Activated CD8-positive, alpha-beta T cell treated with anti-CD3 and anti-CD28 coated beads for 36 hours (primary cell): ENCODE data around the gene SLC22A23. TPM values are rescaled to one million over a fixed set of nuclear protein-coding genes. Genes with fewer than 3 reads are reported as not detected.
"Not testable (repeated sequence)": the region's sequence is repeated elsewhere in the genome, so short reads cannot be mapped to it uniquely, and the experiment has no call there.

Experiments
- ATAC-seq: fragments of 200-7000 bp; cut with Tn5 transposase; one replicate; pipeline ENCODE4 v1.10.0; 2021; ENCODE audit warnings: mild to moderate bottlenecking, moderate library complexity
- CTCF ChIA-PET: fragments of 350-600 bp; sonication (Branson Sonifier 250); formaldehyde crosslinking; loops from one replicate; lab custom pipeline; 2021; ENCODE audit warnings: antibody characterized with exemption; lab: Charles Lee
- POLR2A ChIA-PET: fragments of 350-600 bp; sonication (Branson Sonifier 250); formaldehyde crosslinking; loops from one replicate; lab custom pipeline; 2021; ENCODE audit warnings: antibody characterized with exemption; lab: Charles Lee
- DNase-seq: peaks from one replicate; pipeline ENCODE4 v3.0.0-alpha.2; 2020
- H3K27ac Mint-ChIP-seq: one replicate; pipeline ENCODE4 v1.8.0; 2021; ENCODE audit warnings: mild to moderate bottlenecking, mixed read lengths
- H3K27me3 Mint-ChIP-seq: one replicate; pipeline ENCODE4 v1.8.0; 2021; ENCODE audit warnings: mixed read lengths
- H3K36me3 Mint-ChIP-seq: one replicate; pipeline ENCODE4 v1.8.0; 2021; ENCODE audit warnings: low read depth, mixed read lengths
- H3K4me1 Mint-ChIP-seq: one replicate; pipeline ENCODE4 v1.8.0; 2021; ENCODE audit warnings: low read depth, mixed read lengths
- H3K4me3 Mint-ChIP-seq: one replicate; pipeline ENCODE4 v1.8.0; 2021; ENCODE audit warnings: mild to moderate bottlenecking, moderate library complexity, mixed read lengths
- H3K9me3 Mint-ChIP-seq: one replicate; pipeline ENCODE4 v1.8.0; 2021; ENCODE audit warnings: mixed read lengths
- intact Hi-C: fragments of 100-400 bp; cut with micrococcal nuclease; formaldehyde crosslinking; loops from one replicate; pipeline ENCODE4 v1.10.0; 2022
- total RNA-seq, 2 experiments: library from RNA; stranded (reverse); gene quantifications; one replicate each; pipeline ENCODE4 v1.2.3, GENCODE V29; 2021
- TF ChIP-seq, protein P1 (sequence below): fragments of 200-600 bp; IDR thresholded peaks from one replicate; pipeline ENCODE4 v1.8.0; 2022; ENCODE audit warnings: antibody characterized with exemption, mild to moderate bottlenecking

SLC22A23 gene
- total RNA-seq, 2 experiments from 2014 or later: 0.16 to 0.34 TPM

DNA sequence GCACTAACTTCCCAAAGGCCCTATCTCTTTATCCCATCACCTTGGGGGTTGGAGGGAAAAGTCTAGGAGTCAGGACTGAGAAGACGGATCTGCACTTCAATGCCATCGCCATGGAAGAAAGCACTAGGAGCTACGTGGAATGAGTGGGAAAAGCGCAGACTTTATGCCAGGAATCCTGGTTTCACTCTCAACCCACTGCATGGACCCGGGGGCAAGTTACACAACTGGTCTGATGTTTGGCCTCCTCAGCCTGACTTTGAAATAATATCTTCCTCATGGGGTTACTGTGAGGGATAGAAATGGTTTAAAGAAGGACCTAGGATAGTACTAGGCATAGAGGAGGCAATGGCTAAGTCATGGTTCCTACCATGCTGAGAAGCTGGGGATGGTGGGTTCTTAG, 211.6 kb downstream of the SLC22A23 start:
- Mint-ChIP-seq H3K4me3 (no peak overlapping the region), H3K27ac (no peak overlapping the region), H3K27me3 (peaks cover 30% of the 10 kb centered on the region), H3K4me1 (no peaks in the 10 kb centered on the region), H3K36me3 (no peaks in the 10 kb centered on the region), H3K9me3 (no peaks in the 10 kb centered on the region)
- TF ChIP-seq, protein P1, sequence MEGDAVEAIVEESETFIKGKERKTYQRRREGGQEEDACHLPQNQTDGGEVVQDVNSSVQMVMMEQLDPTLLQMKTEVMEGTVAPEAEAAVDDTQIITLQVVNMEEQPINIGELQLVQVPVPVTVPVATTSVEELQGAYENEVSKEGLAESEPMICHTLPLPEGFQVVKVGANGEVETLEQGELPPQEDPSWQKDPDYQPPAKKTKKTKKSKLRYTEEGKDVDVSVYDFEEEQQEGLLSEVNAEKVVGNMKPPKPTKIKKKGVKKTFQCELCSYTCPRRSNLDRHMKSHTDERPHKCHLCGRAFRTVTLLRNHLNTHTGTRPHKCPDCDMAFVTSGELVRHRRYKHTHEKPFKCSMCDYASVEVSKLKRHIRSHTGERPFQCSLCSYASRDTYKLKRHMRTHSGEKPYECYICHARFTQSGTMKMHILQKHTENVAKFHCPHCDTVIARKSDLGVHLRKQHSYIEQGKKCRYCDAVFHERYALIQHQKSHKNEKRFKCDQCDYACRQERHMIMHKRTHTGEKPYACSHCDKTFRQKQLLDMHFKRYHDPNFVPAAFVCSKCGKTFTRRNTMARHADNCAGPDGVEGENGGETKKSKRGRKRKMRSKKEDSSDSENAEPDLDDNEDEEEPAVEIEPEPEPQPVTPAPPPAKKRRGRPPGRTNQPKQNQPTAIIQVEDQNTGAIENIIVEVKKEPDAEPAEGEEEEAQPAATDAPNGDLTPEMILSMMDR: no peak
- ATAC-seq (no peak), DNase-seq (no peak)
- intact Hi-C loops: no loop called here
- ChIA-PET POLR2A (interaction anchor here (1.6 kb wide), 1 partner anchor 13 kb away, joined by 4 read pairs; no protein-coding TSS in a partner anchor), CTCF (no interaction called here)

DNA sequence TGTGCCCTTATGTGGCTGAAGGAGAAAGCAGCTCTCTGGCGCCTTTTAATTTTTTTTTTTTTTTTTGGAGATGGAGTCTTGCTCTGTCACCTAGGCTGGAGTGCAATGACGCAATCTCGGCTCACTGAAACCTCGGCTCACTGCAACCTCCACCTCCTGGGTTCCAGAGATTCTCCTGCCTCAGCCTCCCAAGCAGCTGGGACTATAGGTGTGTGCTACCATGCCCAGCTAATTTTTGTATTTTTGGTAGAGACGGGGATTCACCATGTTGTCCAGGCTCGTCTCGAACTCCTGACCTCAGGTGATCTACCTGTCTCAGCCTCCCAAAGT, 212.1 kb downstream of the SLC22A23 start:
- H3K9me3 Mint-ChIP-seq, intact Hi-C loops, CTCF ChIA-PET, H3K4me1 Mint-ChIP-seq, DNase-seq, H3K36me3 Mint-ChIP-seq, H3K27ac Mint-ChIP-seq, H3K4me3 Mint-ChIP-seq, ATAC-seq: not testable (repeated sequence)
- H3K27me3 Mint-ChIP-seq: peaks cover 32% of the 10 kb centered on the region
- POLR2A ChIA-PET: interaction anchor here (1.6 kb wide), 1 partner anchor 13 kb away, joined by 4 read pairs; no protein-coding TSS in a partner anchor

DNA sequence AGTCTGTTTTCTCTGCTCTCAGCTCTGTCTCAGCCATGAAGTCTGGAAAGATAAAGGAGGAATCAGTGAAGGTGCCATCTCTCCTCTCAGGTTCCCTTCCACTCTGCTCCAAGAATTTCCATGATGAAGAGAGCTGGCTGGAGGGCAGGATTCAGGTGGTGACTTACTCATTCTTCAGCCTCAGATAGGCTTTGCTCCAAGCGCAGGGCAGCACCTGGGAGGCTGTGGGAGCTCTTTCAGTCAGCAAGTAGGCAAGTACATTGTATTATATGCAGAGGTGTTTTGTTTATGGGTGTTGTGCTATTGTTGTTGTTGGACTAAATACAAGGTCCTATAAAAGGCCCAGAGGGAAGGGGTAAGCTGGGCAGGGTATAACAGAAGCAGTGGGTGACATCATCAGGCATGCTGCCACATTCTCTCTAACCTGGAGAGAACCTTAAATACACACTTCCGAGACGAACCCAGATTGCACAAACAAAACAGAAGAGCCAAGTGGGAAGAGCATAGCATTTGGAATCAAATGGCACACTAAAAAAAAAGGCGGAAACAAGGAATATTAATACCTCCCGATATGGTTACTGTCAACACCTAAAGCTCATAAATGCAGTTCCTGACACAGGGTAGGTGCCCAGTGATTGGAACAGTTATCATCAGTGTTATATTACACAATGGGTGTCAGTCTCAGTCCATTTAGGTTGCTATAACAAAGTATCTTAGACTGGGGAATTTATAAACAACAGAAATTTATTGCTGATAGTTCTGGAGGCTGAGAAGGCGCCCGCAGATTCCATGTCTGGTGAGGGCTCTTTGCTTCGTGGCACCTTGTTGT, 212.6 kb downstream of the SLC22A23 start:
- Mint-ChIP-seq H3K4me3 (no peak overlapping the region), H3K27ac (no peak overlapping the region), H3K9me3 (no peaks in the 10 kb centered on the region), H3K36me3 (no peaks in the 10 kb centered on the region), H3K4me1 (no peaks in the 10 kb centered on the region), H3K27me3 (peaks cover 27% of the 10 kb centered on the region)
- ChIA-PET POLR2A (interaction anchor here (1.3 to 1.6 kb wide), 2 partner anchors 7 to 12 kb away, joined by 3 to 4 read pairs; no protein-coding TSS in a partner anchor), CTCF (interaction anchor here (1.0 to 1.5 kb wide), 3 partner anchors 10 to 118 kb away, joined by 3 read pairs; no protein-coding TSS in a partner anchor)
- intact Hi-C loops: no loop called here
- TF ChIP-seq, protein P1: no peak
- ATAC-seq (no peak), DNase-seq (no peak)

DNA sequence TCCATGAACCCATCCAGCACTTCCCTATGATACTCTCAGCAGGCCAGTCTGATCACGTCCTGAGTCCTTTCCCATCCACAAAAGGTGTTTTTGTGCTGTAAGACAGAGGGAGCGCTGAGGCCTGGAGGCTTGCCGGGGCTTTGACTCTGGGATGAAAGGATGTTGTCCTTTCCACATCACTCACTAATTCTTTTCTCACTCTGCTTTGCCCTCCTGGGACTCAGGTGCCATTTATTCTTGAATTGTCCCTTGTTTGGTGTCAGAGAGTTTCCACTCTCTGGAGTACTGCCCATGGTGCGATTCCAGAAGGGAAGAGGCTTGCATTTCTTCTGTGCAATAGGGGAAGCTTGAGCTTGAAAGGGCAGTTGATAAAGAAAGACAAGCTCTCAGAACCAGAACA, 214.1 kb downstream of the SLC22A23 start:
- H3K27ac Mint-ChIP-seq: no peak overlapping the region
- intact Hi-C loops: no loop called here
- no peaks in the 10 kb centered on the region for H3K9me3 Mint-ChIP-seq
- DNase-seq (no peak), ATAC-seq (no peak)
- H3K36me3 Mint-ChIP-seq: no peaks in the 10 kb centered on the region
- ChIA-PET CTCF (interaction anchor here (0.6 to 1.5 kb wide), 4 partner anchors 9 to 117 kb away, joined by 3 read pairs; no protein-coding TSS in a partner anchor), POLR2A (interaction anchor here (1.3 kb wide), 1 partner anchor 9 kb away, joined by 3 read pairs; no protein-coding TSS in a partner anchor)
- no peaks in the 10 kb centered on the region for H3K4me1 Mint-ChIP-seq
- no peak overlapping the region for H3K4me3 Mint-ChIP-seq
- H3K27me3 Mint-ChIP-seq: peaks cover 23% of the 10 kb centered on the region
- TF ChIP-seq, protein P1: no peak

DNA sequence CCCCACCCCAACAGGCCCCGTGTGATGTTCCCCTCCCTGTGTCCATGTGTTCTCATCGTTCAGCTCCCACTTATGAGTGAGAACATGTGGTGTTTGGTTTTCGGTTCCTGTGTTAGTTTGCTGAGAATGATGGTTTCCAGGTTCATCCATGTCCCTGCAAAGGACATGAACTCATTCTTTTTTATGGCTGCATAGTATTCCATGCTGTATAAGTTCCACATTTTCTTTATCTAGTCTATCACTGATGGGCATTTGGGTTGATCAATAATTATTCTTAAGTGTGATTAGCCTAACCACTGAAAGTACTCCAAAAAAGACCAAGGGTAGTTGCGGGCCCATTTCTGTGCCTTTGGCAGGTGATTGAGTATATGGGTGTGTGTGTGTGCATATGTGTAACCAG, 215.1 kb downstream of the SLC22A23 start:
- DNase-seq, H3K4me3 Mint-ChIP-seq, CTCF ChIA-PET, H3K27ac Mint-ChIP-seq, ATAC-seq, H3K36me3 Mint-ChIP-seq, POLR2A ChIA-PET, H3K4me1 Mint-ChIP-seq, H3K9me3 Mint-ChIP-seq, intact Hi-C loops: not testable (repeated sequence)
- H3K27me3 Mint-ChIP-seq: peaks cover 23% of the 10 kb centered on the region

DNA sequence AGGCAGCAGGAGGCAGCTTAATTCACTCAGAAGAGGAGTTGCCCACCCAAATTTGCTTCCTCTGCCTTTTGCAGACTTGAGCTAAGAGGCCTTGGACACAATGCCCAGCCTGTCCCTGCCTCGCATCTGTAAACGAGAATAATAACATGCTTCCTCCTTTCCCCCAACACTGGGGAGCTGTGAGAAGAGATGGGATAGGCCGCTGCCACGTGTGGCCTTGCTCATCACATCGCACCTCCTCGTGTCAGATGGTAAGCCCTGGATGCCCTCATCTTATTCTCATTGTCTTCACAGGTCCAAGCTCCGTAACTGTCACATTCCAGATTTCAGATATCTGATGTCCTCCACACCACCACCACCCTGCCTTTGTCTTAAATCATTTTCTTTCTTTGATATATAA, 216.3 kb downstream of the SLC22A23 start:
- CTCF ChIA-PET: interaction anchor here (0.6 to 2.2 kb wide), 3 partner anchors 11 to 89 kb away, joined by 3 to 13 read pairs (median 3); no protein-coding TSS in a partner anchor
- intact Hi-C loops: no loop called here
- no peaks in the 10 kb centered on the region for H3K9me3 Mint-ChIP-seq
- H3K27ac Mint-ChIP-seq: no peak overlapping the region
- POLR2A ChIA-PET: interaction anchor here (0.6 kb wide), 1 partner anchor 31 kb away, joined by 3 read pairs; no protein-coding TSS in a partner anchor
- H3K4me1 Mint-ChIP-seq: no peaks in the 10 kb centered on the region
- ATAC-seq (no peak), DNase-seq (no peak)
- TF ChIP-seq, protein P1: no peak
- no peak overlapping the region for H3K4me3 Mint-ChIP-seq
- peaks cover 28% of the 10 kb centered on the region for H3K27me3 Mint-ChIP-seq
- H3K36me3 Mint-ChIP-seq: no peaks in the 10 kb centered on the region
